GM12874 (cell line): ENCODE results near the gene DPM2.

Experiments
- TF ChIP-seq, protein P1 (sequence below): IDR thresholded peaks from 2 replicates; pipeline ENCODE4 v1.5.1; 2011; ENCODE audit warnings: low read depth, mild to moderate bottlenecking, control low read depth, low read length, moderate library complexity; ENCODE audit not compliant: insufficient read depth

Gene DPM2

DNA sequence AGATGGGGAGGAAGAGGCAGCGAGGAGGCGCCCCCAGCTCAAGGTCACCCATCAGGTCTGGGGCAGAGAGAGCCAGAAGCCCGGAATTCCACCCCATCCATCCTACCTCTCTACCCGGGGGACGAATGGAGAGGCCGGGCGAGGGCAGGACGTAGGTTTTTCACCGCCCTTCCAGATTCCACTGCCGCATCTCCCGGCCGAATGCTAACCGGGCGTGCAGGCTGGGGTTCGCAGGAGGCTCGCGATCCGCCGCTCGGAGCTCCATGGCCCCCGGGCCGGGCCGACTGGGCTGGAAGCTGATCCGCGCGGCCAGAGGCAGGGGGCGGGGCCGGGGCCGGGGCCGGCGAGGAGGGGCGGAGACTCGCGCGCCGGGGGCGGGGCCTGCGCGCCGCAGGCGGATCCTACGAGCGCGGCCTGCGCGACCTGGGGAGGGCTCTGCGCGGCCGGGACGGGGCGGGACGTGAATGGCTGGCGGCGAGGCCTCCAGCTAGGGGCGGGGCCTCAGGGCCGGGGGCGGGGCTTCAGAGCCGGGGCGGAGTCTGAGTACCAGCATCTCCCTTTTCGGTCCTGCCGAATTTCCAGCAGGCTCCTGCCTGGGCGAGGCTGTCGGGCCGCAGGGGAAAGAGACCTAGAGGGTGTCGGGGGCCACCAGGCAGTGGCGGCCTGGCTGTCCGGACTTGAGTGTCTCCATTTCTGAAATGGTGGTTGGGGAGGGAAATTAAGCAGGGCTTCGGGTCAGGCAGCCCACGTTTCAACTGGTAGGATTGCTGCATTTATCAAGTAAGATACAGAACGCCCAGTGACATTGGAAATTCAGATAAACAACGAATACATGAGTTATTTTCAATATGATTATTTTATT lies 20.7 kb downstream of the DPM2 start, which contains the start of gene ST6GALNAC4:
Gene ST6GALNAC4, minus strand, starts transcription at position 322 of the 862 bp plus-strand sequence. CDS start 622 bp downstream, outside the sequence.
- TF ChIP-seq, protein P1, sequence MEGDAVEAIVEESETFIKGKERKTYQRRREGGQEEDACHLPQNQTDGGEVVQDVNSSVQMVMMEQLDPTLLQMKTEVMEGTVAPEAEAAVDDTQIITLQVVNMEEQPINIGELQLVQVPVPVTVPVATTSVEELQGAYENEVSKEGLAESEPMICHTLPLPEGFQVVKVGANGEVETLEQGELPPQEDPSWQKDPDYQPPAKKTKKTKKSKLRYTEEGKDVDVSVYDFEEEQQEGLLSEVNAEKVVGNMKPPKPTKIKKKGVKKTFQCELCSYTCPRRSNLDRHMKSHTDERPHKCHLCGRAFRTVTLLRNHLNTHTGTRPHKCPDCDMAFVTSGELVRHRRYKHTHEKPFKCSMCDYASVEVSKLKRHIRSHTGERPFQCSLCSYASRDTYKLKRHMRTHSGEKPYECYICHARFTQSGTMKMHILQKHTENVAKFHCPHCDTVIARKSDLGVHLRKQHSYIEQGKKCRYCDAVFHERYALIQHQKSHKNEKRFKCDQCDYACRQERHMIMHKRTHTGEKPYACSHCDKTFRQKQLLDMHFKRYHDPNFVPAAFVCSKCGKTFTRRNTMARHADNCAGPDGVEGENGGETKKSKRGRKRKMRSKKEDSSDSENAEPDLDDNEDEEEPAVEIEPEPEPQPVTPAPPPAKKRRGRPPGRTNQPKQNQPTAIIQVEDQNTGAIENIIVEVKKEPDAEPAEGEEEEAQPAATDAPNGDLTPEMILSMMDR = no peak

DNA sequence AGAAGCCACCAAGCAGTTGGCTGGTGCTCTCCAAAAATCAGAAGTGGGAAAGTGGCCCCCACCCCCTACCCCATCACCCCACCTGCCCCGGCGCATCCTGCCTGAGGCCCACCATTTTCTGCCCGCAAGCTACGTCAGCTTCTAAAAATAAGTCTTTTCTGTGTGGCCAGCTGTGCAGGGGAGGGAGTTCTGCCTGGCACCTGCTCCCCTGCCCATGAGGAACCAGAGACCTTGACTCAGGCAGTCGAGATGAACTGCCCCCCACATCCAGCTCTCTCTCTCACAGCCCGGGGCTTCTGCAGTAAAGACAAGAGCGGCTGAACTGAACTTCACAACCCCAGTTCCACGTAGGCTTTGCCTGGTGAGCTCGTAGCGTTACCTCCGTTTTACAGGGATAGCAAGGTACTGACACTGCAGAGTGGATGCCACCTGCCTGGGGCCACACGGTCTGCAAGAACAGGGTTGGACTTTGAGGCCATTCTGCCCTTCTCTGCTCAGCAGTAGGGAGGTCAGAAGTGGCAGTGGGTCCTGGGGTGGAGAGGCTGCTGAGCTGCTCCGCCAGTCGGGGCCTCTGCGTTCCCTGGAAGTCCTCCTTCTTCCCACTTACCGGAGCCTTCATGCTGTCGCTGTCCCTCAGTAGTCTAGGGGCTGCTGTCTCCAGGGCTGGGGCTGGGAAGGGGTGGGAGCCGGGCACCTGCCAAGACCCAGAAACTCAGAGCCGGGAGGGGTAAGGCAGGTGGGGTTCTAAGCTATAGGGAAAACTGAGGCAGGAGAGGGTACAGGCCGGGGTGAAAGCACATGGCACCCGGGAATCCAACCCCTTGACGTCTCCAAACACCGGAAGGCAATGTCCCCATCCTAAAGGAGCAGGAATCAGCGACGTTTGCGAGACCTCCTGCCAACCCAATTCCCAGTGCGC lies 21.6 kb downstream of the DPM2 start:
- TF ChIP-seq, protein P1 = no peak

DNA sequence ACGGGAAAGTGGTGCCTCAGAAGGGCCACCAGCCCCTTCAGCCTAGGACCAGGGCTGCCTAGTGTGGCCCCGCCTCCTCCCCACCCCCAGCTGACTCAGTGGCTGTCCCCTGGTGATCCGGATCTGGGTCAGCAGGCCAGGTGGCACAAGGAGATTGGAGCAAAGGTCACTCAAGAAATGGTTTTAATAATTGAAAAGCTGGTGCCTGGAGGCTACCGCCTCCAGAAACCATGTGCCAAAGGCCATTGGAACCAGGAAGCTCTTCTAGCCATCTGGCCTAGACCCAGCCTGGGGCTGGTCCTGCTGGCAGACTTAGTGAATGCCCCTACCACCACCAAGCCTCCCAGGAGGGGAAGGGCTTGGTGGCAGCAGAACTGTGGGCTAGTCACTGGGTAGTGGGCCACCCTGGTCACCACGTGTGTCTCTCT lies 22.3 kb downstream of the DPM2 start:
- TF ChIP-seq, protein P1 = no peak

DNA sequence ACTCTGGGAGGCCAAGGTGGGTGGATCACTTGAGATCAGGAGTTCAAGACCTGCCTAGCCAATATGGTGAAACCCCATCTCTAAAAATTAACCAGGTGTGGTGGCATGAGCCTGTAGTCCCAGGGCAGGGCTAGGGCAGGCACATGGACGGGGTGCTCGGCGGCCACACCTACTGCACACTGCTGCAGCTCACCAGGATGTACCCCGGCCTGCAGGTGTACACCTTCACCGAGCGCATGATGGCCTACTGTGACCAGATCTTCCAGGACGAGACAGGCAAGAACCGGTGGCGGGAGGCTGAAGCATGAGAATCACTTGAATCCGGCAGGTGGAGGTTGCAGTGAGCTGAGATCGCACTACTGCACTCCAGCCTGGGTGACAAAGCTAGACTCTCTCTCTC lies 24.0 kb downstream of the DPM2 start:
- TF ChIP-seq, protein P1 = no peak

DNA sequence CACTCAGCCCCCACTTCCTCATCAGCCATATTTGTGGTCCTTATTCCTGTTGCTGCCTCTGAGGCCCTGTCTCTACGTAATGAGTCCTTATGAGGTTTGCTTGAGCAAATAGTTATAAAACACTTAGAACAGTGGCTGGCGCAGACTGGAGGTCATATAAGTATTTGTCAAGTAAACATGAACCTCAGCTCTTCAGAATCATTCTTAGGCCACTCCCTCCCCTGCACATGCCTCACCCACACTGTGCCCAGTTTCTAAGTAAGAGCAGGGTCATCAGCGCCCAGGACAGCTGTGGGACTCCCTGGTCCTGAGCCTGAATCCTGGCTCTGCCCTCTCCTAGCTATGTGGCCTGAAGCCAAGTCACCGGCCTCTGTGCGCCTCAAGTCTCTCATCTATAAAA lies 24.8 kb downstream of the DPM2 start:
- TF ChIP-seq, protein P1 = no peak

DNA sequence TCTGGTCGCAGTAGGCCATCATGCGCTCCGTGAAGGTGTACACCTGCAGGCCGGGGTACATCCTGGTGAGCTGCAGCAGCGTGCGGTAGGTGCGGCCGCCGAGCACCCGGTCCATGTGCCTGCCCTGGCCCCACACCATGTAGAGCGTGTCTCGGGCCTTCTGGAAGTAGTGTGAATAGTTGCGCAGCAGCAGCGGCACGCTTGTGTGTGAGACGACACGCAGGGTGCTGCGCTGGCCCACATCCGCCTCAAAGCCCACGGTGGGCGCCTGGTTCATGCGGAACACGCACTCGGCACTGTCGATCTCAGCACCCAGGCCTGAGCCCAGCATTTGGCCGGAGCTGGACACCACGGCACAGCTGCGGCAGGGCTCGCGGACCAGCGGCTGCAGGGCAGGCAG lies 25.4 kb downstream of the DPM2 start:
- TF ChIP-seq, protein P1 = no peak

DNA sequence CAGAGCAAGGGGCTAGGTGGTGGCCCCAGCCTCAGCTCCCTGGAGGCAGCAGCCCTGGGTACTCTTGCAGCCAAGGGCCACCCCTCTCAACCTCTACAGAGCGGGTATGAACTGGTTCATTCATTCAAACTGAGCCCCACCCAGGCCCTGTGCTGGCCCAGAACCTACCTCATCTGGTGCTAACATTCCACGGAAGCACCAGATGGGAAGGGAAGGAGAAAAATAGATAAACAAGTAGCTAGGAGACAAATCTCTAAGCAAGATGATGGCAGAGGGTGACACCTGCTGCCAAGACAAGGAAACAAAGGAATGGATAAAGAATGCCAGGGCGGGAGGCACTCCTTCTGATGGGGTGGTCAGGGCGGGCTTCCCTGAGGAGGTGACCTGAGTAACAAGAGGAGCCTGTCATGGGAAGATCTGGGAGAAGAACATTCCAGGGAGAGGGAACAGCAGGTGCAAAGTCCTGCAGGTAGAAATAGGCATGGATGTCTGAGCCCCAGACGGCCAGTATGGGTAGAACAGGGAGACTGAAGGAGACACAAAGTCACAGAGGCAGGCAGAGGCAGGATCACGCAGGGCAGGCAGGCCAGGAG lies 26.9 kb downstream of the DPM2 start:
- TF ChIP-seq, protein P1 = no peak
